Common myeloid progenitor, CD34-positive (primary cell): ENCODE data around the gene IGF2BP3.
A peak's percentile ranks its signal among the peaks of the same experiment; 100 is the strongest.

Experiments used
- CTCF ChIA-PET: fragments of 350-600 bp; sonication (Branson Sonifier 250); formaldehyde crosslinking; loops from one replicate; lab custom pipeline; 2021; ENCODE audit warnings: antibody characterized with exemption; lab: Charles Lee
- POLR2A ChIA-PET: fragments of 350-600 bp; sonication (Branson Sonifier 250); formaldehyde crosslinking; loops from one replicate; lab custom pipeline; 2021; ENCODE audit warnings: antibody characterized with exemption; lab: Charles Lee
- DNase-seq, 3 donors: peaks; one replicate each; pipeline versions ENCODE4 v3.0.0 to v3.0.0-alpha.2; 2013
- H3K27ac ChIP-seq, 2 experiments: 1 replicate in 1 of 2; 2 replicates in 1 of 2; pipeline ENCODE4 v1.7.0; 2013; ENCODE audit warnings: inconsistent platforms in 2 of 2, low read length in 2 of 2, mild to moderate bottlenecking in 2 of 2, low read depth in 1 of 2, moderate library complexity in 1 of 2; ENCODE audit not compliant: severe bottlenecking in 2 of 2, insufficient read depth in 1 of 2, poor library complexity in 1 of 2
- H3K27me3 ChIP-seq, 5 experiments: replicated peaks in 2 of 5; 1 replicate in 3 of 5; 2 replicates in 2 of 5; pipeline versions ENCODE4 v1.6.1 to v1.7.0; 2013; ENCODE audit warnings: low read length in 4 of 5, mild to moderate bottlenecking in 2 of 5, moderate library complexity in 2 of 5, inconsistent platforms in 1 of 5; ENCODE audit not compliant: insufficient read depth in 5 of 5, control insufficient read depth in 4 of 5
- H3K36me3 ChIP-seq, 4 experiments: 1 replicate in 2 of 4; 2 replicates in 2 of 4; pipeline versions ENCODE4 v1.6.1 to v1.7.0; 2013; ENCODE audit warnings: low read length in 3 of 4, control low read depth in 1 of 4, mild to moderate bottlenecking in 1 of 4; ENCODE audit not compliant: control insufficient read depth in 4 of 4, insufficient read depth in 4 of 4
- H3K4me1 ChIP-seq, 4 experiments: 1 replicate in 3 of 4; 2 replicates in 1 of 4; pipeline versions ENCODE4 v1.6.1 to v1.7.1; 2013; ENCODE audit warnings: low read length in 3 of 4, mild to moderate bottlenecking in 3 of 4, control low read depth in 1 of 4, inconsistent platforms in 1 of 4, moderate library complexity in 1 of 4; ENCODE audit not compliant: control insufficient read depth in 4 of 4, insufficient read depth in 4 of 4; ENCODE audit errors: control extremely low read depth in 1 of 4
- H3K4me3 ChIP-seq, 7 experiments: 1 replicate in 4 of 7; 2 replicates in 3 of 7; pipeline versions ENCODE4 v1.5.1 to v1.7.0; 2013; ENCODE audit warnings: mild to moderate bottlenecking in 7 of 7, low read length in 6 of 7, moderate library complexity in 6 of 7, inconsistent platforms in 2 of 7, low read depth in 2 of 7, control low read depth in 1 of 7; ENCODE audit not compliant: insufficient read depth in 4 of 7, control insufficient read depth in 1 of 7; ENCODE audit errors: extremely low read depth in 1 of 7
- H3K9me3 ChIP-seq, 5 experiments: 1 replicate in 4 of 5; 2 replicates in 1 of 5; pipeline versions ENCODE4 v1.6.1 to v1.7.1; 2013; ENCODE audit warnings: low read length in 4 of 5, mild to moderate bottlenecking in 2 of 5, inconsistent platforms in 1 of 5, low read depth in 1 of 5, moderate library complexity in 1 of 5; ENCODE audit not compliant: control insufficient read depth in 4 of 5, insufficient read depth in 2 of 5; ENCODE audit errors: control extremely low read depth in 1 of 5
- WGBS: methylation state at CpG from one replicate; pipeline ENCODE4 v1.1.5; 2013; ENCODE audit not compliant: insufficient coverage; 5-methylcytosine and 5-hydroxymethylcytosine counted together

Gene IGF2BP3

GRCh38 chr7:23467806-23468525, 2.3 kb downstream of the IGF2BP3 start:
- WGBS, result 3% methylated on average over 22 of the region's 32 CpGs
- POLR2A ChIA-PET, result no interaction called here

GRCh38 chr7:23467291-23467805, 2.9 kb downstream of the IGF2BP3 start:
- CTCF ChIA-PET, result interaction anchor here (1.0 to 1.4 kb wide), 3 partner anchors 9 to 12 kb away, joined by 4 to 6 read pairs (median 4); no protein-coding TSS in a partner anchor
- WGBS, result 7% methylated on average over 5 of the region's 11 CpGs
- Histone ChIP-seq H3K9me3 (no peaks in the 10 kb centered on the region), H3K36me3 (peaks cover 0 to 5% (median 0%) of the 10 kb centered on the region in 4 experiments), H3K27ac (peak overlapping the region in 1 of 2 experiments; percentile 64), H3K4me1 (peaks cover 30 to 63% (median 41%) of the 10 kb centered on the region in 4 experiments), H3K4me3 (peak overlapping the region in 2 of 7 experiments; percentile 74 to 90), H3K27me3 (peaks cover 0 to 93% (median 51%) of the 10 kb centered on the region in 5 experiments)
- DNase-seq, result peak in 1 of 3 donors; percentile 24
- POLR2A ChIA-PET, result no interaction called here

More at GRCh38 chr7:23467806-23468525, 2.3 kb downstream of the IGF2BP3 start:
- CTCF ChIA-PET, result interaction anchor here (0.8 to 1.4 kb wide), 8 partner anchors 9 to 114 kb away, joined by 3 to 6 read pairs (median 3); no protein-coding TSS in a partner anchor
- Histone ChIP-seq H3K9me3 (no peaks in the 10 kb centered on the region), H3K27ac (peak overlapping the region in 1 of 2 experiments; percentile 64), H3K4me3 (peak overlapping the region in 3 of 7 experiments; percentile 19 to 90 (median 74)), H3K4me1 (peaks cover 30 to 63% (median 40%) of the 10 kb centered on the region in 4 experiments), H3K27me3 (peaks cover 0 to 98% (median 53%) of the 10 kb centered on the region in 5 experiments), H3K36me3 (peaks cover 0 to 5% (median 0%) of the 10 kb centered on the region in 4 experiments)
- peak in 1 of 3 donors; percentile 52 for DNase-seq

- H3K9me3 ChIP-seq, result no peaks in the 10 kb centered on the region
- ChIA-PET POLR2A (interaction anchor here (0.6 kb wide), 1 partner anchor 16 kb away, joined by 3 read pairs; no protein-coding TSS in a partner anchor), CTCF (interaction anchor here (0.6 to 3.8 kb wide), 19 partner anchors 9 to 203 kb away, joined by 3 to 17 read pairs (median 4); no protein-coding TSS in a partner anchor)
- H3K27ac ChIP-seq, result no peak overlapping the region
- H3K27me3 ChIP-seq, result peaks cover 0 to 60% (median 30%) of the 10 kb centered on the region in 5 experiments
- peak; percentile 59 to 79 (median 79) for DNase-seq
- H3K4me3 ChIP-seq, result peak overlapping the region in 1 of 7 experiments; percentile 39
- no CpG with 5 or more reads among the region's 2 CpGs for WGBS
- H3K4me1 ChIP-seq, result peaks cover 3 to 60% (median 29%) of the 10 kb centered on the region in 4 experiments
- peaks cover 0 to 20% (median 2%) of the 10 kb centered on the region in 4 experiments for H3K36me3 ChIP-seq
These were observed 7.4 kb downstream of the IGF2BP3 start for GRCh38 chr7:23462846-23463245.

- 83% methylated on average over 1 of the region's 3 CpGs for WGBS
- Histone ChIP-seq H3K27me3 (peaks cover 0 to 35% (median 6%) of the 10 kb centered on the region in 5 experiments), H3K4me1 (peaks cover 0 to 29% (median 13%) of the 10 kb centered on the region in 4 experiments), H3K36me3 (peaks cover 0 to 20% (median 3%) of the 10 kb centered on the region in 4 experiments), H3K27ac (no peak overlapping the region), H3K4me3 (no peak overlapping the region), H3K9me3 (no peaks in the 10 kb centered on the region)
- CTCF ChIA-PET, result interaction anchor here (0.7 to 1.4 kb wide), 4 partner anchors 8 to 30 kb away, joined by 3 to 4 read pairs (median 3); no protein-coding TSS in a partner anchor
- POLR2A ChIA-PET, result interaction anchor here (1.3 kb wide), 1 partner anchor 8 kb away, joined by 3 read pairs; no protein-coding TSS in a partner anchor
- no peak for DNase-seq
These were observed 12.2 kb downstream of the IGF2BP3 start for GRCh38 chr7:23458044-23458443.

DNA sequence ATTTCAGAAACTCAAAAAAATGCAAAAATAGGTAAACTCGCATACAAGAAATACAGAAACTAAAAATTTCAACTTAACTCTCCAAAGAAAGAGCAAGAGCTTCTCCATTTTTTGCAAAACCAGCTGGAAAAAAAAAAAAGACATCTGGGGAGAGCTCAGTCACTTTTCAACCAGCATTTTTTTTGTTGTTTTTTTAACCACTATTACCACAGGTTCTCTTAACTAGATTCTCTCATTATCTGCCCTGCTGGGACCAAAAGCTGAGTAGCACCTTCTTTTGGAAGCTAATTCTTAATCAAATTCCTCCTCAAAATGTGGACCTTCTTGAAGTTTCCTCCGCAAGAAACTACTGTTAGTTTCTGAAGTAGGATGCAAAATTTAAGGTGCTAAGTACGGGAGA, 14.2 kb downstream of the IGF2BP3 start:
- Histone ChIP-seq H3K27me3 (peaks cover 0 to 32% (median 2%) of the 10 kb centered on the region in 5 experiments), H3K9me3 (no peaks in the 10 kb centered on the region), H3K4me3 (no peak overlapping the region), H3K4me1 (peaks cover 0 to 14% (median 3%) of the 10 kb centered on the region in 4 experiments), H3K36me3 (peaks cover 0 to 11% (median 3%) of the 10 kb centered on the region in 4 experiments), H3K27ac (no peak overlapping the region)
- WGBS, result 90% methylated on average over 1 of the region's 3 CpGs
- POLR2A ChIA-PET, result no interaction called here
- CTCF ChIA-PET, result interaction anchor here (1.0 to 1.7 kb wide), 5 partner anchors 10 to 107 kb away, joined by 3 to 4 read pairs (median 3); no protein-coding TSS in a partner anchor
- DNase-seq, result no peak

- no peak for DNase-seq
- Histone ChIP-seq H3K27me3 (peaks cover 0 to 29% (median 0%) of the 10 kb centered on the region in 5 experiments), H3K4me1 (peaks cover 0 to 25% (median 2%) of the 10 kb centered on the region in 4 experiments), H3K9me3 (no peaks in the 10 kb centered on the region), H3K27ac (no peak overlapping the region), H3K36me3 (peaks cover 0 to 9% (median 3%) of the 10 kb centered on the region in 4 experiments), H3K4me3 (no peak overlapping the region)
- ChIA-PET CTCF (interaction anchor here (0.9 to 1.2 kb wide), 3 partner anchors 26 to 106 kb away, joined by 3 to 4 read pairs (median 4); no protein-coding TSS in a partner anchor), POLR2A (no interaction called here)
- 100% methylated on average over 5 of the region's 5 CpGs for WGBS
These were observed 15.3 kb downstream of the IGF2BP3 start for GRCh38 chr7:23454881-23455526.
